NB4 (cell line): ENCODE measurements around the gene TAGLN3.

Experiments
- DNase-seq: peaks from one replicate; pipeline ENCODE4 v3.0.0; 2010; ENCODE audit warnings: low read depth
- H3K4me3 ChIP-seq: one replicate; pipeline ENCODE4 v1.5.1; 2011; ENCODE audit warnings: mild to moderate bottlenecking, low read depth, low read length, moderate library complexity
- CTCF ChIP-seq: IDR thresholded peaks from one replicate; pipeline ENCODE4 v1.5.1; 2012; ENCODE audit warnings: low read depth, low read length
- MYC ChIP-seq: IDR thresholded peaks from 2 replicates; pipeline ENCODE4 v1.6.1; 2011; ENCODE audit warnings: low read depth, low read length
- POLR2A ChIP-seq: IDR thresholded peaks from 2 replicates; pipeline ENCODE4 v1.6.1; 2011; ENCODE audit warnings: mild to moderate bottlenecking; ENCODE audit not compliant: insufficient read length; ENCODE audit errors: extremely low read depth
- TF ChIP-seq, protein P1 (sequence below): IDR thresholded peaks from 2 replicates; pipeline ENCODE4 v1.6.1; 2011; ENCODE audit warnings: low read depth, low read length

Gene TAGLN3

GRCh38 chr3:112059497-112059896 is 60.8 kb downstream of the TAGLN3 start:
- TF ChIP-seq MYC (no peak), POLR2A (no peak)
- no peak for DNase-seq

GRCh38 chr3:112061152-112061551 is 62.4 kb downstream of the TAGLN3 start:
- H3K4me3 ChIP-seq: no peak overlapping the region
- TF ChIP-seq MYC (no peak), CTCF (no peak), POLR2A (no peak)
- TF ChIP-seq, protein P1, sequence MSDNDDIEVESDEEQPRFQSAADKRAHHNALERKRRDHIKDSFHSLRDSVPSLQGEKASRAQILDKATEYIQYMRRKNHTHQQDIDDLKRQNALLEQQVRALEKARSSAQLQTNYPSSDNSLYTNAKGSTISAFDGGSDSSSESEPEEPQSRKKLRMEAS: no peak
- no peak for DNase-seq

More at GRCh38 chr3:112059497-112059896, 60.8 kb downstream of the TAGLN3 start:
- no peak overlapping the region for H3K4me3 ChIP-seq
